Uterus (tissue), 2 donors: ENCODE measurements around the gene ARCN1.

Source experiments
- POLR2A ChIP-seq, 2 donors: fragments of 450-650 bp; IDR thresholded peaks; one replicate each; pipeline ENCODE4 v1.6.1; 2016; ENCODE audit warnings: antibody characterized with exemption in 2 of 2, mild to moderate bottlenecking in 1 of 2, moderate library complexity in 1 of 2
- TF ChIP-seq, protein P1 (sequence below), 4 experiments: fragments of 200-600 bp in 2 of 4; fragments of 450-650 bp in 2 of 4; sonication (generic) in 2 of 4; IDR thresholded peaks; one replicate each; pipeline ENCODE4 v1.5.1; 2016 to 2019; ENCODE audit warnings: antibody characterized with exemption in 4 of 4, mild to moderate bottlenecking in 2 of 4, moderate library complexity in 1 of 4

DNA sequence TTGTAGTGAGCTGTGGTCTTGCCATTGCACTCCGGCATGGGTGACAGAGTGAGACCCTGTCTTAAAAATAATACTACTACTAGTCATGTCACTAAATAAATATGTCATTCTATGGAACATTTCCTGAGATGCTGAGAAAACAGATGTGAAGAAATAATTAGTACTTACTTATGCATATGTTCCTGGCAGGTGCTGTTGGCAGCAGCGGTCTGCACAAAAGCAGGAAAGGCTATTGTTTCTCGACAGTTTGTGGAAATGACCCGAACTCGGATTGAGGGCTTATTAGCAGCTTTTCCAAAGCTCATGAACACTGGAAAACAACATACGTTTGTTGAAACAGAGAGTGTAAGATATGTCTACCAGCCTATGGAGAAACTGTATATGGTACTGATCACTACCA lies 8.8 kb downstream of the ARCN1 start:
- TF ChIP-seq, protein P1, sequence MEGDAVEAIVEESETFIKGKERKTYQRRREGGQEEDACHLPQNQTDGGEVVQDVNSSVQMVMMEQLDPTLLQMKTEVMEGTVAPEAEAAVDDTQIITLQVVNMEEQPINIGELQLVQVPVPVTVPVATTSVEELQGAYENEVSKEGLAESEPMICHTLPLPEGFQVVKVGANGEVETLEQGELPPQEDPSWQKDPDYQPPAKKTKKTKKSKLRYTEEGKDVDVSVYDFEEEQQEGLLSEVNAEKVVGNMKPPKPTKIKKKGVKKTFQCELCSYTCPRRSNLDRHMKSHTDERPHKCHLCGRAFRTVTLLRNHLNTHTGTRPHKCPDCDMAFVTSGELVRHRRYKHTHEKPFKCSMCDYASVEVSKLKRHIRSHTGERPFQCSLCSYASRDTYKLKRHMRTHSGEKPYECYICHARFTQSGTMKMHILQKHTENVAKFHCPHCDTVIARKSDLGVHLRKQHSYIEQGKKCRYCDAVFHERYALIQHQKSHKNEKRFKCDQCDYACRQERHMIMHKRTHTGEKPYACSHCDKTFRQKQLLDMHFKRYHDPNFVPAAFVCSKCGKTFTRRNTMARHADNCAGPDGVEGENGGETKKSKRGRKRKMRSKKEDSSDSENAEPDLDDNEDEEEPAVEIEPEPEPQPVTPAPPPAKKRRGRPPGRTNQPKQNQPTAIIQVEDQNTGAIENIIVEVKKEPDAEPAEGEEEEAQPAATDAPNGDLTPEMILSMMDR (IDR thresholded peaks at IDR 0.05): no peak
- no peak for TF ChIP-seq POLR2A (IDR thresholded peaks at IDR 0.05)
